Activated CD8-positive, alpha-beta memory T cell treated with anti-CD3 and anti-CD28 coated beads, Interleukin-2, amount 50 U/mL, for 4 hours (primary cell): ENCODE data around the gene RHEB.

Source experiments
- DNase-seq: peaks from one replicate; pipeline ENCODE4 v3.0.0-alpha.2; 2020

The RHEB gene

DNA sequence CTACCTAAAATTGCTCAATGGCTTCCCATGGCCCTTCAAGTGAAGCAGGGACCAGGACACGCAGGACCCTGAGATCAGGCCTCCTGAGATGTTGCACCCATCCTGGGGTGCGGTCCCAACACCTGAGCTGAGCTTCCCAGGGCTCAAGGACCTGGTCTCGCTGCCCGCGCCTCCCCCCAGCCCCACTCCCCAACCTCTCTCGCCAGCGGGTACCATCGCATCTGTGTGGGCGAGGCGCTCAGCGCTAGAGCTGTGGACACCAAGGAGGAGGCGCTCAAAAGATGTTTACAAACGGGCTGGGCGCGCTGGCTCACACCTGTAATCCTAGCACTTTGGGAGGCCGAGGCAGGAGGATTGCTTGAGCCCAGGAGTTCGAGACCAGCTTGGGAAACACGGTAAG, 72.4 kb downstream of the RHEB start:
- no peak for DNase-seq

DNA sequence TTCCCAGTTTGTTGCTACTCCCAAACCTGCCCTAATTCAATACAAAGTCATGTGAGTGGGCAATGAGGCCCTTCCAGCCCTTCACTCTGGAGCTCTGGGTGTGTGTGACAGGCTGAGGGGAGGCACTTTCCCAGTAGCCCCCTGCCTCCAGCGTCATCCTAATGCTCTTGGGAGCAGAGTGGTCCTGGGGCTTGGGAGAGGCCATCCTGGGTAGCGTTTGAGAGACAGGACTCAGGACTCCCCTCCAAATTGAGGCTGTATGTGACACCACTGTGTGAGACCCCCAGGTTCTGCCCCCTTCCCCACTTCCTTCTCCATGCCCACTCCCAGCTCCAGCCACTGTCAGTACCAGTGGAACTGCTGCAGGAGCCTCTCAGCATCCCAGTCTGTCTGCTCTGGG, 73.3 kb downstream of the RHEB start:
- no peak for DNase-seq

DNA sequence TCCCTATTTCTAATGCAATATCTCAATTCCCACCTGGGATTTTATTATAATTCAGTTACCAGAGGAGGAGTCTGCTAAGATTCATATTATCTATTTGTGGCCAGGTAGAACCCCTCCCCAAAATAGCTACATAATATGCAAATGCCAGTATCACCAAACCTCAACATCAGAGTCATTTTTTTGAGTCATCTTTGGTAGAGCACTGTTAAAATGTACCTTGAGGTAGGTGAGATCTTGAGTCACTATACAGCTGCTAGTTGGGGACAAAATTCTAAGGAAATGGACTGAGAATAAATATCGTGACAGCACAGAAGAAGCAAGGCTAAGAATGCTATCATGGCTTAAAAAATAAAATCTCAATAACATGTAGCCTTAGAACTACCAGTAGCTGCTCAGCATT, 75.1 kb downstream of the RHEB start:
- no peak for DNase-seq

DNA sequence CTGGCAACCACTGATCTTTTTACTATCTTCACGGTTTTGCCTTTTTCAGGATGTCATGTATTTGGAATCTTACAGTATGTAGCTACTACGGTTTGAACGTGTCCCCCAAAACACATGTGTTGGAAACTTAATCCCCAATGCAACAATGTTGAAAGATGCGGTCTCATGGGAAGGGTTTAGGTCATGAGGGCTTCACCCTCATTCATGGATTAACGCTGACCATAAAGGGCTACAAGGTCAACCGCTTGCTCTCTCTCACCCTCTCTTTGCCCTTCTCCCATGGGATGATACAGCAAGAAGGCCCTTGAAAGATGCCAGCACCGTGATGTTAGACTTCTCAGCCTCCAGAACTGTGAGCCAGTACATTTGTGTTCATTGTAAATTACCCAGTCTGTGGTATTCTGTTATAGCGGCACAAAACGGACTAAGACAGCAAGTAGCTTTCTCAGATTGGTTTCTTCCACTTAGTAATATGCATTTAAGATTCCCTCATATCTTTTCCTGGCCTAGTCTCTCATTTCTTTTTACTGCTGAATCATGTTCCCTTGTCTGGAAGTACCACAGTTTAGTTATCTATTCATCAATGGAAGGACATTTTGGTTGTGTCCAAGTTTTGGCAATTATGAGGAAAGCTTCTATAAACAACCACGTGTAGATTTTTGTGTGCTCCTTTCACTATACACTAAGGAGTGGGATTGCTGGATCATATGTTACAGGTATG, 76.8 kb downstream of the RHEB start:
- no peak for DNase-seq

DNA sequence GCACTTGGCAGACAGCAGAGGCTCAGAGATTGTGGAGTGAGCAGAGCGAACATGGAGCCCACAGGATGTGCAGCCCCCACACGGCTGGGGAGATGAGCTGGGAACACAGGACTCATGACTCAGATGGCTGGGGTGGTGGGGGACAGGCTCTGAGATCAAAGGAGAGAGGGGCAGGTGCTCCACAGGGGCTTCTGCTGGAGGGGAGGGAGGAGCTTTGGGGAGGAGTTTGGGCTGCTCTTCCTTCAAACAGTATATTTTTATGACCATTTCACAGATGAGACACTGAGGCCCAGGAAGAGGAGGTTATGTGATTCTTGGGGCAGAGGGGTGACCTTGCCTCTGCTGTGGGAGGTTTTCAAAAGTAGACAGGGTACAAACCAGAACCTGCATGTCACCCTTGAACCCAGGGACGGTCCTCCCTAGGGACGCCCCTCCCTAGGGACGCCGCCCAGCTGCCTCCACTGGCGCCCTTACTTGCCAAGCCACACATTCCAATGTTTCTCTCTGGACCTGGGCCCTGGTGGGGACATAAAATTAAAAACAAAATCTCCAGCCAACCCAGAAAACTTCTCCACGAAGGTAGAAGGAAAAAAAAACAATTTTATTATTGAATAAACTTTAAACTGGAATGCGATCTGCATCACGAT, 78.8 kb downstream of the RHEB start:
- peak; percentile 44 for DNase-seq

DNA sequence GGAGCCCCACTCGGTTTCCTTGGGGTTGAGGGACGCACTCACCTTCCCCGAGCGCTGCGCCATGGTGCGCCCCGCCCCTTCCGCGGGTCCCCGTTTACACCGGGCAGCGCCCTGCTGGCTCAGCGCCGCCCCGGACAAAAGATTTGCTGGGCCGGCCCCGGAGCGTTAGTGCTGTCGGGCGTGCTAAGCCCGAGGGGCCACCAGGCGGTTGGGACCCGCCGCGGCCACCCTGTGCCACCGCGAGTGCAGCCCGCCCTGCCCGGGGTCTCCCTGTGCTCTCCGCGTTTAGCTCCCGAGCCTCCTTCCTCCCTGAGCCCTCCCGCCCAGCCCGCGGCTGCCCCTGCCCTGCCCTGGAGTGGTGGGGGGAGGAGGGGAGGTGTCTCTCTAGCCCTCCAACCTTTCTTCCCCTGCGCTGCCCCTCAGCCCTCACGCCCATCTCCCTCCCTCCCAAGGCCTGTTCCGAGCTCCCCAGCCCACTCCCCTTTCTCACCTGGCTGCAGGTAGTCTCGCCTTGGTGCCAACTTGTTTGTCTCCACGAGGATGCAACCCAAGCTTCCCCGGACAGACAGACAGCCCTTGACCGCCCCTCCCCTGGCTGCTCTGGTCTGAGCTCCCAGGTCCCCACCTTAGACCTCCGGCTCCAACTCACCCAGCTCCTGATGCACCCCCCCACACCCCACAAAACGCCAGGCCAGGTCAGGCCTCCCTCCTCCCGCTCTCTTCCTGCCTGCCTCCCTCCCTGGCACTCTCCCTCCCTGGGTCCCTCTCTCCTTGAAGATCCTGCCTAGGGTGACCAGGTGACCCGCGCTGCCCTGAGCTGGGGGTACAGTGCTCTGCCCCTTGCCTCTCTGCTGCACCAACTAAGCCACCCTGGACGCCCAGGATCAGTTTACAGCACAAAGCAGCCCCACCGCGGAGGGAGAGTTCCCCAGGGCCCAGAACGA, 79.6 kb downstream of the RHEB start, which contains the start of gene CRYGN:
CRYGN (minus strand) TSS at position 287 of the 944 bp plus-strand sequence; CDS start at position 63, 224 bp downstream.
- DNase-seq, result no peak

DNA sequence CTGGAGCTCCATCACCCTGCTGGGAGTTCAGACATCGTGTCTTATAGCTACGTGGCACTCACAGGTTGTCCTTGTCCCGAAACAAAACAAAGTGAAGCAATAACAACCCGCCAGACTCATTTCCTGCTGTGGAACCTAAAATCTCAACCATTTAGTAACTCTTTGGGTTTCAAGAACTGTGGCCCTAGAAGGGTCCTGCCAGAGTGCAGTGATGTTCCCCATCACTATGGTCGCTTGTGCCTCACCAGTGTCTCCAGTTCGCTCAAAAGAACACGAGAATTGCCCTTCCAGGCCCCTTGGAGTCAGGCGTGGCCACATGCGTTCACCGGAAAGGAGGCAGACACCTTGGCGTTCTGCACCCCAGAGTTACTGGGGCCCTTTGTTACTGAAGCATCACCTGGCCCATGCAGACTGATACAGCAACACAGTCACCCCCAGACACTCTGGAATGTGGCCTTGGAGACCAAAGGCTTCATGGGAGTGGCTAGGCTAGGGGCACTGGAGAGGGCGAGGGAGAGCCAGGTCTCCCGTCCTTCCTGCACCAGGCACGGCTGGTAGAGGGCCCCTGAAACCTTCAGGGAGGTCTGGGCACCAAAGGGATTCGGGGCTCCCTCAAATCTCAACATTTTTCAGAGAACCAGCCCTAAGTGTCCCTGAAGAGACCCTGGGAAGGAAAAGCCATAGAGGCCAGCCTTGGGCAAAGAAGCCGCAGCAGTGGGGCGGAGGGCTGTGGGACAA, 80.7 kb downstream of the RHEB start:
- DNase-seq, result no peak

DNA sequence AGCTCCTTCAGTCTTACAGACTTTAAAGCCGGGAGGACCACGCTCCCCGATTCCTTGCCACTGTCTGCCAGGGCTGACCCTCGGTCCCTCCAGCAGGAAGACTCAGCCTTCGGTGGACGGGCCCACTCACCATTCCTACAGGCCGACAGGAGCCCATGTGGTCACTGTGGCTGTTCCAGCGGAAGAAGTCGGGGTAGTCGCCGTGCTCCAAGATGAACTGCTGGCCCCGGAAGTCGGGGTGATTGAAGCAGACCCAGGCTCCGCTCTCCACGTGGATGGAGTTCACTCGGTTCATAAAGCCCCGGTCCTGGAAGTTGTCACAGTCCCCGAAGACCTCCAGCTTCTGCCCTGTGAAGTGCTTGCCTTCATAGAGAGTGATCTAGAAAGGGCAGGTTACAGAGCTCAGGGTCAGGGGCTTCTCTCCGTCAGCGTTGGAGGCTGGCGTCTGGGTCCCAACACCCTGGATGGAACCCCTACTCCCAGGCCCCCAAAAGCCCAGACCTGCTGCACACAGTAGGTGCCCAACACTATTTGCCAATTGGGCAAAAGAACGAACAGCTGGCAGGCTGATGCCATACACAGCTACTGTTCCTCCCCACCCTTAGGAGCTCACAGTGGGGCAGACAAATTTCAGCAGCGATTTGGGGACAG, 81.7 kb downstream of the RHEB start:
- DNase-seq, result no peak

DNA sequence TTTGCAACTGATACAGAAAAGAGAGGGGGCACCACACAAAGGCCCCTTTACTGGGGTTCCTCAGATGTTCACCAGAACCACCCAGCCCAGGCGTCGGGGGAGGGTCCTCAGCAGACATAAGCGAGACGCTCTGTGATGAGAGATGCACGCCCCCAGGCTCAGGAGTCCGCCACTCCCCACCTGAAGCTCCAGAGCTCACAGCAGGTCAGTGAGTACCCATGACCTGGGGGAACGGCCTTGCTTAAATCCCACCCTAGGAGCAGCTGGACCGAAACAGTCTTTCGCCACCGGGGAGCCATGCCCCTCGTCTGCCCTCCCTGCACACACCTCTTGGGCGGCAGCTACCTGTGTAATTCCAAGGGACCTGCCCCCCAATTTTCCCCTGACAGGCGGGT, 82.5 kb downstream of the RHEB start:
- no peak for DNase-seq

DNA sequence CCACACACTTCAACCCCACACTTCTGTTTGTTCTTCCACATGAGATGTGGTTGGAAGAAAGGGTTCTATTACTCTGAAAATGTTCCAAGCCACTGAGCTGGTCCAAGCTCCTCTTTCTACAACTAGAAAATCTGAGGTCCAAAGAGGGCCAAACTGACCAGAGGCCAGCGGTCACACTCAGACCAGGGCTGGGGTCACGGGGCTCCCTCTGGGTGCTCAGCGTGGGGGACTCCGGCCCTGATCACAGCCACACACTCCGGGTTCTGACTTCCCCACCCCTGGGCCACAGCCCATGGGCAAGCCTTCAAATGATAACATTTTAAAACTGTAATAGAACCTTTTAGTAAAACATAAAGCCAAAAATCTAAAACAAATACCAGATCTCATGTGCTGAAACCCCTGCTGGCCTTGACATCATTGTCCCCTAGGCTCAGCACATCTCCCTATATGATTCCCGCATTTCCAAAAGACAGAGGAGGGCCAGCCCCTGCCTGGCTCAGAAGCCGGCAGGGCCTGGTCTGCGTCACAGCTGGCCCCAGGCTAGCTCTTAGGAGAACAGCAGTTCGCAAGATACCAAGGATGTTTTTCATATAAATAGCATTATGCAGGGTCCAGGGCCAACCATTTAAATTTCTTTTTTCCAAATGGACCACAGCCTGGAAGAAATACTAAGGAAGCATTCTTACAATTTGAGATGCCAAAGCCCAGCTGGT, 83.1 kb downstream of the RHEB start:
- DNase-seq, result no peak

DNA sequence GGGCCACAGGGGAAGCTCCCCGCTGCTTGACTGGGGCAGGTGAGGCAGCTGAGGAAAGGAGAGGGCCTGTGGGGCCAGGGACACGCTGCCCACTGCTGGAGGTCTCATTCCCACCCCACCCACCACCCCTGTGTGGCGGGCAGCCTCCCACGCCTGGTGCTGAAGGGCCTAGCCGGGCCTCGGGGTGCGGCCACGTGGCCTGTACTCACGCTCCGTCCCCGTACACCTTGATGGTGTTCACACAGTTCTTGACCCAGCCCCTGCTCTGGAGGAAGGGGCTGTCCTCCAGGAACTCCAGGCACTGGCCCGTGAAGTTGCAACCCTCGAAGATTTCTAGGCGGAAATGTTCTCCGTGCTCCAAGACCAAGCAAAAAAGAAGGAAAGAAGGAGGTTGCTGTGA, 83.7 kb downstream of the RHEB start:
- DNase-seq, result no peak

DNA sequence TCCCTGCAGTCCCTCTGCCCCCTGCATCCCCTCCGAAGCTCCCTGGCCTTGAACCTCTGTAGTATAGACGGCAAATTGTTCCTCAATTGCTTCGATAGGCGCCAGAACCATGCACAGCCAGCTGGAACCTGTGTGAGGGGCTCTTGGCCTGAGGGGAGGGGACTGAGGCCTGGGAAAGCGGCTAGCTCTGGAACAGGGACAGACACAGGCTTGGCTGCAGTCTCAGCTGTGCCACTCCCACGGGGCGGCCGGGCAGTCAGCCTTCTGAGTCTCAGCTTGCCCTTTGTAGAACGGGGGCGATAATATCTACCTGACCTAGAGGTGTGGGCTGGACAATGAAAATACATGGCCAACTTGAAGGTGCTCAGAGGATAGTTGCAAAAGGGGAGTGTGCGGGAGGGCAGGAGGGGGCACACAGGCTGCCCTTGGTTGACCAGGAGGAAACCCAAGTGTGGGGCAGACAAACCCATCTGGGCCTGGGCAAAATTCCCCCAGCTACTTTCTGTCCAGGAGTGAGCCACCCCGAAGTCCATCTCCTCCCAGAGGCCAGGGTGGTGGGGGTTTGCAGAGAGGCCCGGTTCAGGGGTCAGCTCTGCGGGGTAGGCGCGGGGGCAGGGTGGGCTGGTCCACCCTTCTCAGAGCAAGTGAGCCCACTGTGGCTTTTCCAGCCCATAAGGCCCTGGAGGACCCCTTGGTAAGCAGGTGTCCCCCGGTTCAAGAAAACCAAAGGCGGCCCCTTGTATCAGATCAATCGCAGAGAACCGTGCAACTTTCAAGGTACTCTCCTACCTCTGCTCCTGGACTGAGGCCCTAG, 84.4 kb downstream of the RHEB start:
- no peak for DNase-seq

DNA sequence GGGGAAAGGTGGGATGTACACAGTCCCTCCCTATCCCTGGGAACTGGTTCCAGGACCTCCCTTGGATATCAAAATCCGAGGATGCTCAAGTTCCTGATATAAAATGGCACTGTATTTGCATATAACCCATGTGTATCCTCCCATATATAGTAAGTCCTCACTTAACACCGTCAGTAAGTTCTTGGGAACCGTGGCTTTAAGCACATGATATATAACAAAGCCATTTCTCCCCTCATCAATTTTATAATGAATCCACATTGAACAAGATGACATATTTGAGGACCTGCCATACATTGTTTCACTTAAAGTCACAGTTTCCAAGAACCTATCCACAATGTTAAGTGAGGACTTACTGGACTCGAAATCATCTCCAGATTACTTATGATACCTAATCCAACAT, 85.1 kb downstream of the RHEB start:
- no peak for DNase-seq

DNA sequence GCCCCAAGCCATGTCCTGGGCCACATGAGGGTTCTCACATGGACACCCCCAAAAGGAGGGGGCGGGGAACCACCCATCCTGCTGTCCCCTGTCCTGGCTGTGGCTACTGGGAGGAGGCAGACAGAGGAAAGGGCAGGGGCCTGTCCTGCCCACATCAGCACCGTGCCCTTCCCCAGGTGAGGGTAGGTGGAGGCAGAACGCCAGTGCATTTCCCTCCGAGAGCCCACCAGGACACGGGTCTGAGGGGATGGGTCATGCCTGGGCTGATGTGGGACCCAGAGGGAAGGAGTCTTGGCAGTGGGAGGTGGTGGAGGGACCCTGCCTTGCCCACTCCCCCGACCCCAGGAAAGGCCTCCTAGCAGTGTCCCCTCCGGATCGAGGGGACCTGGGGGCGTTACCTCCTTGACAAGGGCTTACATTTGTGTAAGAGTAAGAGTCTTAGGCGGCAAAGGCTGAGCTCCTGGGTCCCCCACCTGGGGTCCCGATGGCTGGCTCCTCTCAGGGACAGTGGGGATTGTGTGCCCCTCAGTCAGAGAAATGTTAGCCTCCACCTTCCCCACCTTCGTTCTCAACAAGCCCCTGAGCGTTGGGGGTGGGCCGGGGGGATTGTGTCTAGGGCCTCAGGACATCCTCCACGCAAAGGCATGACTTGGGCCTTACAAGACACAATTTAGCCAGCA, 85.8 kb downstream of the RHEB start:
- no peak for DNase-seq

DNA sequence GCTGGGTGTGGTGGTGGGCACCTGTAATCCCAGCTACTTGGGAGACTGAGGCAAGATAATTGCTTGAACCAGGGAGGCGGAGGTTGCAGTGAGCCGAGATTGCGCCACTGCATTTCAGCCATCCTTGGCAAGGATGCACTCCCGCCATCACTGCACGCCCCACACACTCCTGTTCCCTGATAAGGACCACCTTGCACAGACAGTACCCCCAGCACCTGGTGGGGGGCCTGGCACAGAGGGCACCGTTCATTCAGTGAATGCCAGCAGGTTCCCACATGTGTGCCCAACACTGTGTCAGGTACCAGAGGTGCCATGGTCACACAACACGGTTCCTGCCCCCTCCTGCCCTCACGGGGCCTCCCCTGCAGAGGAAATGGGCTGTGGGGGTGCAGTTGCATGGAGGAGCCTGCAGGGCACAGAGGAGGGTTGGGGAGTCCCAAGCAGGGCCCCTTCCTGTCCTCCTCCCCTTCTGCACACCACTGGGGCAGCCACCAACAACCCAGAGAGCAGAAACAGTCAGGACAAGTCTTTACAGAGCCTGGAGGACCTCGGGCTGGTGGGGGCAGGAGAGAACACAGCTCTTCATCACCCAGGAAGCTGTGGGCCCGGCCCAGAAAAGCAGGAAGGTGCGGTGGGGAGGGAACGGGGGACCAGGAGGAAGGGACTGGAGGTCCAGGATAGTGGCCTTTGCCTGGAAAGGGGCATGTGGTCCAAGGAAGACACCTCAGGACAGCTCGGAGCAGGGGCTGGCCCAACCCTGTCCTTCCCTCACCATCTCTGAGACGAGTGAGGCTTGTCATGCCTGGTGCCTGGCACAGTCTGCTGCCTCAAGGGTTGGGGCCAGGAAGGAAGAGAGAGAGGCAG, 86.8 kb downstream of the RHEB start:
- DNase-seq, result no peak

DNA sequence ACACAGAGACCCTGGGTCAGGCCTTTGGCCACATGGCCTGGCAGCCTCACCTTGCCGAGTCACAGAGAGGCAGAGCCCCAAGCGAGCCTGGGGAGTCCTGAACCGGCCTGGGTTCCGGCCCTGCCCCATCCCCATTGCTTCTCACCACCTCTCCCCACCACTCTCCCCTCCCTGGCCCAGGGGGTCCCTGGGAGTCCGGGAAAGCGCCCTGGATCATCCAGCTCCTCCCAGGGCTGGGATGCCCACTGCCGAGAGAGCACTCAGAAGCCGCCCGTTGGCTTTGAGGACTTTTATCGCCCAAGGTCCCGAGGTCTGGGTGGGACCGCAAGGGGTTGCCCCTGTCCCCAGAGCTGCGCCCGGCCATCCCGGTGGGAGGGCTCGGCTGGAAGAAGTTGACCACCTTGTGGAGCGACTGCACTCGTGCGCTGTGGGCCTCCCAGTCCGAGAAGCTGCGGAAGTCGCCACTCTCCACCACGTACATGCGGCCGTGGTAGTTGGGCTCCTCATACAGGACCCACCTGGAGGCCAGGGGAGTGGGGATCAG, 87.9 kb downstream of the RHEB start:
- DNase-seq, result no peak

DNA sequence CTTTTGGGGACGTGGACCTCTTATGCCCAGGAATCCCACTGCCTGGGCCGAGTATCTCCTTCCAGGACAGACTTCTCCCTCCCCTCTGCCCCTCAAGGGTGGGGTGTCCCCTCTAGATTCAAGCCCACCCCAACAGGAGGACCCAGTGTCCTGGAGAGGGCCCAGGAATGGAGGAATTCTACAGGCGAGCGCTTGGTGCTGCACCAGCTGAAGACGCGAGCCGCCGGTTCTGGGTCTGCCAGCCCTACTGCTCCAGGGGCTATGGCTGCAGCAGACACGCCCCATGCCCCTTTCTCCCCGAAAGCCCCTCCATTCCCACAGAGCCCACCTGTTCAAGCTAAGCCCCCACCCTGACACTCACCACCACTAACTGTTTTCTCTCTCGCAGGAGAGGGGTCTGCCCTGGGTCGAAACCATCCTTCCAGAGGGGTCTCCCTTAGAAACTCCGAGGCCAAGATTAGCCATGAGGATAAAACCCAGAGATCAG, 88.4 kb downstream of the RHEB start:
- DNase-seq, result no peak

DNA sequence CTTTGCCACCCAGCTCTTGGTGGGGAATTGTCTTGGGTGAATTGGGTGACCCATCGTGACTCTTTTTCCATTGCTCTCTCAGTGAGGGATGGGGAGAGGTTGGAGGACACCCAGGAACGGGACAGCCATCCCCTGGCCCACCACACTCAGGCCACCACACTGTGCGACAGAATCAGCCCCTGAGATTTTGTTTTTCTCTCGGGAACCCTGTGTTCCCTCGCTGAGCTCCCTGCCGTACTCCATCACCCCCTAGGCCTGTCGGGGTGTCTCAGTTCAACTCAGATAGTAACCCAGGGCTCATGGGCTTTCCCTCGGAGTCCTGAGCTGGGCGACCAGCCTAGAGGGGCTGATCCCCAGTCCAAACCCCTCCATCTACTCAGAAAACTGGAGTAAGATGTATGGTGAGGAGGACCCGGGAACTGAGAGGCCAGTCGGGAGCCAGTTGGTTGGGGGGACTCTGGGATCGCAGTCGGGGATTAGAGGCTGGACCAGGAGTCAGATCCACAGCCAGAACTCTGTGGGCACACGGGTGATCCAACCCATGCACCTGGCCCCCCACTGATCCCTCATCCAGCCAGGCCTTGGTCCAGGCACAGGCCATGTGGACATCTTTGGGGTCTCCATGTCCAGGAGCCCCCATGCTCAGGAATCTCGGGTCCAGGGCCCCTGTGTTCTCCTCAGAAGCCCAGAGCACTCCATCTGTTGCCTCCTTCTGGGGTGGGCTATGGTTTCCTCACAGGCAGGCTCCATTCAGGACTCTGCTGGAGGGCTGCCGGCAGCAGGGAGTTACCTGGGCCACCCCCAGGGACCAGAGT, 89.1 kb downstream of the RHEB start:
- DNase-seq, result no peak
